Stomach (tissue), 4 donors: ENCODE data around the gene MAP3K3.

ENCODE experiments used
- CTCF ChIP-seq, 7 experiments: fragments of 450-650 bp in 4 of 7; fragments of 200-600 bp in 3 of 7; sonication (generic) in 3 of 7; IDR thresholded peaks; one replicate each; pipeline ENCODE4 v1.5.1; 2016 to 2019; ENCODE audit warnings: antibody characterized with exemption in 7 of 7, control low read depth in 2 of 7, mild to moderate bottlenecking in 1 of 7
- EP300 ChIP-seq: sonication (generic); formaldehyde crosslinking; IDR thresholded peaks from one replicate; pipeline ENCODE4 v1.6.1; 2017; ENCODE audit warnings: antibody characterized with exemption
- POLR2A ChIP-seq, 4 donors: fragments of 450-650 bp; IDR thresholded peaks; one replicate each; pipeline ENCODE4 v1.6.1; 2016; ENCODE audit warnings: antibody characterized with exemption in 4 of 4, control low read depth in 2 of 4, mild to moderate bottlenecking in 1 of 4, moderate library complexity in 1 of 4
- POLR2AphosphoS5 ChIP-seq, 3 donors: sonication (generic); formaldehyde crosslinking; IDR thresholded peaks; one replicate each; pipeline ENCODE4 v1.6.1; 2016; ENCODE audit warnings: antibody characterized with exemption in 3 of 3

- TF ChIP-seq CTCF (IDR thresholded peaks at IDR 0.05): no peak
- no peak for TF ChIP-seq POLR2AphosphoS5 (IDR thresholded peaks at IDR 0.05)
- TF ChIP-seq POLR2A (IDR thresholded peaks at IDR 0.05): no peak
- no peak for TF ChIP-seq EP300
Measured at GRCh38 chr17:63598281-63598680, 23.9 kb upstream of the MAP3K3 start.
